SU-DHL-6 (cell line): Measurements from ENCODE around the gene RASGRP2.

Experiments
- H2AFZ ChIP-seq: fragments of 200-600 bp; sonication (generic); 2 replicates; pipeline ENCODE4 v1.6.1; 2014; ENCODE audit warnings: low read depth, mild to moderate bottlenecking, moderate library complexity, mixed read lengths, antibody characterized with exemption, low read length; ENCODE audit not compliant: severe bottlenecking
- H3F3A ChIP-seq: fragments of 200-600 bp; shearing (Covaris generic); 2 replicates; pipeline ENCODE4 v1.6.0; 2016; ENCODE audit warnings: antibody characterized with exemption, mild to moderate bottlenecking; ENCODE audit not compliant: insufficient read depth
- H3K27ac ChIP-seq: fragments of 200-600 bp; sonication (generic); 2 replicates; pipeline ENCODE4 v1.5.1; 2016; ENCODE audit warnings: low read depth, mild to moderate bottlenecking, low read length, moderate library complexity, mixed read lengths
- H3K27me3 ChIP-seq: fragments of 200-600 bp; sonication (generic), shearing (Covaris generic); 2 replicates; pipeline ENCODE4 v1.6.0; 2014; ENCODE audit warnings: mild to moderate bottlenecking, low read length
- H3K36me3 ChIP-seq: fragments of 200-600 bp; sonication (generic); 2 replicates; pipeline ENCODE4 v1.6.1; 2014; ENCODE audit warnings: mild to moderate bottlenecking, low read length, mixed read lengths
- H3K4me2 ChIP-seq: fragments of 300-600, 200-600 bp; shearing (Covaris generic), sonication (generic); 2 replicates; pipeline ENCODE4 v1.6.0; 2014; ENCODE audit warnings: low read length, low read depth, mild to moderate bottlenecking; ENCODE audit not compliant: poor library complexity, severe bottlenecking
- H3K4me3 ChIP-seq: fragments of 200-600 bp; sonication (generic); 2 replicates; pipeline ENCODE4 v1.5.1; 2014; ENCODE audit warnings: antibody characterized with exemption, low read length, mild to moderate bottlenecking, mixed read lengths; ENCODE audit not compliant: insufficient read depth, poor library complexity, severe bottlenecking
- H3K79me2 ChIP-seq: fragments of 200-600 bp; sonication (generic); 2 replicates; pipeline ENCODE4 v1.6.1; 2014; ENCODE audit warnings: mild to moderate bottlenecking, low read length, moderate library complexity; ENCODE audit not compliant: insufficient read depth
- H3K9ac ChIP-seq: fragments of 200-600 bp; sonication (generic); 2 replicates; pipeline ENCODE4 v1.7.0; 2014; ENCODE audit warnings: mild to moderate bottlenecking, low read length
- H3K9me2 ChIP-seq: fragments of 200-600 bp; sonication (generic); replicated peaks from 2 replicates; pipeline ENCODE4 v1.6.1; 2014; ENCODE audit warnings: low read length; ENCODE audit not compliant: insufficient read depth
- H3K9me3 ChIP-seq: fragments of 200-600 bp; sonication (generic); 2 replicates; pipeline ENCODE4 v1.6.1; 2014; ENCODE audit warnings: low read length, mixed read lengths; ENCODE audit not compliant: insufficient read depth
- H4K20me1 ChIP-seq: fragments of 200-600 bp; sonication (generic); 2 replicates; pipeline ENCODE4 v1.6.1; 2014; ENCODE audit warnings: low read depth, mild to moderate bottlenecking, antibody characterized with exemption, low read length, moderate library complexity, mixed read lengths
- CTCF ChIP-seq: fragments of 200-600 bp; sonication (generic); IDR thresholded peaks from one replicate; pipeline ENCODE4 v1.5.1; 2017; ENCODE audit warnings: antibody characterized with exemption, mild to moderate bottlenecking, low read length, moderate library complexity; ENCODE audit not compliant: insufficient read depth, poor library complexity, severe bottlenecking
- EZH2phosphoT487 ChIP-seq: fragments of 200-600 bp; sonication (generic), shearing (Covaris generic); conservative IDR thresholded peaks from 2 replicates; pipeline ENCODE4 v1.6.1; 2018; ENCODE audit warnings: mild to moderate bottlenecking, antibody characterized with exemption, low read length, moderate library complexity, mixed read lengths

RASGRP2 gene

GRCh38 chr11:64677441-64678023 is 66.4 kb downstream of the RASGRP2 start:
- Histone ChIP-seq H2AFZ (no peak overlapping the region), H3K27ac (no peak overlapping the region), H3K9me3 (no peaks in the 10 kb centered on the region), H3K27me3 (no peaks in the 10 kb centered on the region), H3K4me3 (no peak overlapping the region), H3K36me3 (no peaks in the 10 kb centered on the region), H3K79me2 (no peaks in the 10 kb centered on the region), H3K4me2 (no peak overlapping the region), H3K9ac (no peak overlapping the region), H3K9me2 (no peaks in the 10 kb centered on the region), H4K20me1 (no peaks in the 10 kb centered on the region), H3F3A (no peaks in the 10 kb centered on the region)
- TF ChIP-seq EZH2phosphoT487 (no peak), CTCF (no peak)
